HepG2 (cell line): ENCODE results near the gene GDPD4. TPM values are rescaled to one million over a fixed set of nuclear protein-coding genes. Genes with fewer than 3 reads are reported as not detected.

Experiments used
- ATAC-seq: fragments of 200-7000 bp; cut with Tn5 transposase; 3 replicates; pipeline ENCODE4 v1.9.1; 2020; ENCODE audit warnings: mild to moderate bottlenecking, moderate library complexity
- BruUV-seq: library from RNA; stranded (reverse); fragments of 400-500 nt; replicated peaks from 2 replicates; lab custom pipeline; 2021; lab: Mats Ljungman, UMichigan
- CTCF ChIA-PET: fragments of 300-600 bp; formaldehyde crosslinking; extraction: SDS; loops from one replicate; lab custom pipeline; 2021; ENCODE audit warnings: low total read pairs, inconsistent platforms, low intra/inter-chr PET ratio; lab: Yijun Ruan, JAX
- POLR2A ChIA-PET: fragments of 350-600 bp; sonication (Branson Sonifier 250); formaldehyde crosslinking; loops from one replicate; lab custom pipeline; 2020; ENCODE audit warnings: antibody characterized with exemption, inconsistent platforms; lab: Yijun Ruan, JAX
- DNase-seq: peaks from one replicate; pipeline ENCODE4 v3.0.0-alpha.2; 2015; ENCODE audit warnings: low spot score
- FAIRE-seq: peaks from 3 replicates; lab custom pipeline; 2011; peaks lifted over from hg19 to GRCh38; lab: Jason Lieb, UNC
- H2AFZ ChIP-seq: one replicate; pipeline ENCODE4 v1.6.1; 2011; ENCODE audit warnings: low read length, inconsistent platforms
- H3K27ac ChIP-seq: fragments of 300-600 bp; 3 replicates; pipeline ENCODE4 v1.8.0; 2011; ENCODE audit warnings: mixed run types, mild to moderate bottlenecking, mixed read lengths, low read length, inconsistent platforms; ENCODE audit not compliant: insufficient read depth; ENCODE audit errors: extremely low read length
- H3K27me3 ChIP-seq, 2 experiments: fragments of 200-600 bp in 1 of 2; 2 replicates in 1 of 2; 3 replicates in 1 of 2; pipeline versions ENCODE4 v1.6.0 to v1.8.0; 2011; ENCODE audit warnings: low read length in 2 of 2, mild to moderate bottlenecking in 2 of 2, moderate library complexity in 2 of 2, inconsistent platforms in 1 of 2; ENCODE audit not compliant: insufficient read depth in 2 of 2, control insufficient read depth in 1 of 2
- H3K36me3 ChIP-seq, 2 experiments: fragments of 200-600 bp in 1 of 2; replicated peaks in 1 of 2; 2 replicates in 1 of 2; 3 replicates in 1 of 2; pipeline versions ENCODE4 v1.5.1 to v1.8.0; 2011; ENCODE audit warnings: low read length in 2 of 2, inconsistent platforms in 1 of 2; ENCODE audit not compliant: insufficient read depth in 2 of 2, control insufficient read depth in 1 of 2
- H3K4me1 ChIP-seq: 2 replicates; pipeline ENCODE4 v1.5.1; 2012; ENCODE audit warnings: low read length, inconsistent platforms; ENCODE audit not compliant: insufficient read depth
- H3K4me2 ChIP-seq: 2 replicates; pipeline ENCODE4 v1.6.0; 2011; ENCODE audit warnings: low read depth, low read length, inconsistent platforms
- H3K4me3 ChIP-seq, 3 experiments: fragments of 200-600 bp in 1 of 3; sonication (generic), shearing (Covaris generic) in 1 of 3; replicated peaks in 1 of 3; 2 replicates each; pipeline ENCODE4 v1.5.1; 2011 to 2016; ENCODE audit warnings: low read length in 3 of 3, inconsistent platforms in 2 of 3, low read depth in 2 of 3, mild to moderate bottlenecking in 2 of 3, control low read depth in 1 of 3, mixed read lengths in 1 of 3; ENCODE audit not compliant: insufficient read depth in 1 of 3
- H3K79me2 ChIP-seq: one replicate; pipeline ENCODE4 v1.6.1; 2011; ENCODE audit warnings: low read length, inconsistent platforms; ENCODE audit not compliant: insufficient read depth
- H3K9ac ChIP-seq: 2 replicates; pipeline ENCODE4 v1.6.0; 2011; ENCODE audit warnings: mild to moderate bottlenecking, low read depth, low read length, inconsistent platforms; ENCODE audit not compliant: insufficient read depth
- H3K9me3 ChIP-seq: 2 replicates; pipeline ENCODE4 v1.5.1; 2012; ENCODE audit warnings: mild to moderate bottlenecking, low read length
- H4K20me1 ChIP-seq: 2 replicates; pipeline ENCODE4 v1.6.0; 2011; ENCODE audit warnings: inconsistent platforms, mild to moderate bottlenecking, low read length, moderate library complexity; ENCODE audit not compliant: insufficient read depth
- DDIT3 ChIP-seq: sonication (generic); formaldehyde crosslinking; IDR thresholded peaks from 2 replicates; pipeline ENCODE4 v1.4.0; 2020; ENCODE audit warnings: mild to moderate bottlenecking, missing genetic modification reagents
- KDM5B ChIP-seq: sonication (generic); formaldehyde crosslinking; IDR thresholded peaks from 2 replicates; pipeline ENCODE4 v1.4.0; 2020; ENCODE audit warnings: missing genetic modification reagents, mild to moderate bottlenecking, borderline replicate concordance
- MTF2 ChIP-seq: sonication (generic); formaldehyde crosslinking; IDR thresholded peaks from 2 replicates; pipeline ENCODE4 v1.5.0; 2020; ENCODE audit warnings: missing genetic modification reagents, borderline replicate concordance
- MYC ChIP-seq: sonication (generic); formaldehyde crosslinking; IDR thresholded peaks from 2 replicates; pipeline ENCODE4 v1.9.0; 2021; ENCODE audit warnings: missing genetic modification reagents, borderline replicate concordance
- RARA ChIP-seq: IDR thresholded peaks from 2 replicates; pipeline ENCODE4 v1.6.1; 2016; ENCODE audit warnings: missing genetic modification reagents, missing compliant biosample characterization
- REXO4 ChIP-seq: sonication (generic); formaldehyde crosslinking; IDR thresholded peaks from 2 replicates; pipeline ENCODE4 v1.8.0; 2022; ENCODE audit warnings: missing genetic modification reagents, mild to moderate bottlenecking, borderline replicate concordance
- RORA ChIP-seq: sonication (generic); formaldehyde crosslinking; IDR thresholded peaks from 2 replicates; pipeline ENCODE4 v1.5.0; 2020; ENCODE audit warnings: mild to moderate bottlenecking, missing genetic modification reagents, moderate library complexity
- ZNF674 ChIP-seq: sonication (generic); formaldehyde crosslinking; IDR thresholded peaks from 2 replicates; pipeline ENCODE4 v1.5.0; 2020; ENCODE audit warnings: low read depth, mild to moderate bottlenecking, missing genetic modification reagents
- ZUFSP ChIP-seq: sonication (generic); formaldehyde crosslinking; IDR thresholded peaks from 2 replicates; pipeline ENCODE4 v1.9.0; 2021; ENCODE audit warnings: missing genetic modification reagents, mild to moderate bottlenecking, borderline replicate concordance
- WGBS: methylation state at CpG from one replicate; pipeline ENCODE4 v1.1.6; 2017; ENCODE audit warnings: low lambda C conversion rate; 5-methylcytosine and 5-hydroxymethylcytosine counted together
- in situ Hi-C: cut with HindIII; loops from 2 replicates; pipeline ENCODE4 v1.10.0; 2017; ENCODE audit warnings: low pct_unique_long_range_greater_than_20kb; ENCODE audit not compliant: extremely low pct_ligation_motif_present
- intact Hi-C: fragments of 100-400 bp; cut with micrococcal nuclease; formaldehyde crosslinking; loops from one replicate; pipeline ENCODE4 v1.10.0; 2022; ENCODE audit not compliant: unreplicated experiment
- polyA plus RNA-seq, 8 experiments: library from polyadenylated mRNA; depleted of rRNA in 3 of 8; stranded (reverse) in 7 of 8; unstranded in 1 of 8; fragments of >200 nt; fragmentation: Illumina TruSeq in 4 of 8; extraction: Trizol in 4 of 8; gene quantifications; 2 replicates each; pipeline versions ENCODE4 v1.2.1 to v1.2.3, GENCODE V29; 2011 to 2016; ENCODE audit warnings: low read depth in 4 of 8, missing spikeins in 1 of 8, mixed read lengths in 1 of 8; ENCODE audit not compliant: insufficient read depth in 1 of 8
- total RNA-seq, 5 experiments: library from RNA; depleted of rRNA; stranded (reverse); fragments of >200 nt; fragmentation: Illumina TruSeq; extraction: Trizol; gene quantifications; 2 replicates each; pipeline ENCODE4 v1.2.3, GENCODE V29; 2016; ENCODE audit warnings: low read depth in 1 of 5

GDPD4 gene
- total and polyA plus RNA-seq, 2 of the 13 experiments (the other 11 are each of a cell fraction or from before 2014, with no cell fraction given): not detected

GRCh38 chr11:77233011-77233410, 68.5 kb downstream of the GDPD4 start:
- Histone ChIP-seq H4K20me1 (no peaks in the 10 kb centered on the region), H3K79me2 (no peaks in the 10 kb centered on the region), H3K4me1 (no peaks in the 10 kb centered on the region), H3K27me3 (no peaks in the 10 kb centered on the region), H3K36me3 (no peaks in the 10 kb centered on the region)
- no peak for ATAC-seq
- intact Hi-C loops: no loop called here
- in situ Hi-C loops: no loop called here
- TF ChIP-seq RARA: no peak
- TF ChIP-seq REXO4 (CRISPR knock-in tag): no peak
- TF ChIP-seq DDIT3 (CRISPR knock-in tag): no peak
- TF ChIP-seq MYC (CRISPR knock-in tag): no peak
- no peak for TF ChIP-seq ZNF674
- TF ChIP-seq RORA: no peak
- TF ChIP-seq MTF2: no peak
- TF ChIP-seq ZUFSP (CRISPR knock-in tag): no peak
- TF ChIP-seq KDM5B (CRISPR knock-in tag): no peak
- TF ChIP-seq, all 625 proteins: peak for 0
- Histone ChIP-seq H3K4me2 (no peak overlapping the region), H3K9ac (no peak overlapping the region), H3K27ac (no peak overlapping the region), H2AFZ (no peak overlapping the region), H3K4me3 (no peak overlapping the region), H3K9me3 (no peaks in the 10 kb centered on the region)
- ChIA-PET CTCF (no interaction called here), POLR2A (no interaction called here)
- FAIRE-seq (no peak), DNase-seq (no peak)
- no TSS peak for BruUV-seq
- WGBS: 89% methylated on average over 3 of the region's 3 CpGs
